Breast epithelium (tissue), 4 donors: ENCODE measurements around the gene ZNF747. TPM values are rescaled to one million over a fixed set of nuclear protein-coding genes. Genes with fewer than 3 reads are reported as not detected.

Experiments used
- DNase-seq, 2 donors: peaks; one replicate each; pipeline ENCODE4 v3.0.0-alpha.2; 2019; ENCODE audit warnings: low spot score in 2 of 2
- H3K27ac ChIP-seq, 2 donors: fragments of 200-600 bp; sonication (generic) in 1 of 2; one replicate each; pipeline ENCODE4 v1.5.1; 2016 to 2019; ENCODE audit warnings: mild to moderate bottlenecking in 1 of 2
- H3K27me3 ChIP-seq, 2 donors: fragments of 200-600 bp; sonication (generic) in 1 of 2; one replicate each; pipeline versions ENCODE4 v1.5.1 to v1.6.0; 2017 to 2019; ENCODE audit warnings: control low read depth in 1 of 2, mild to moderate bottlenecking in 1 of 2
- H3K36me3 ChIP-seq: fragments of 200-600 bp; one replicate; pipeline ENCODE4 v1.5.1; 2019
- H3K4me1 ChIP-seq, 2 donors: fragments of 200-600 bp; sonication (generic); one replicate each; pipeline ENCODE4 v1.5.1; 2016 to 2019; ENCODE audit warnings: control low read depth in 1 of 2
- H3K4me3 ChIP-seq, 3 donors: fragments of 200-600 bp; sonication (generic); 1 replicate in 2 of 3; 2 replicates in 1 of 3; pipeline ENCODE4 v1.5.1; 2016 to 2019; ENCODE audit warnings: mild to moderate bottlenecking in 3 of 3, moderate library complexity in 2 of 3
- H3K9me3 ChIP-seq, 2 donors: fragments of 200-600 bp; sonication (generic) in 1 of 2; one replicate each; pipeline ENCODE4 v1.5.1; 2016 to 2019; ENCODE audit warnings: control low read depth in 1 of 2
- POLR2A ChIP-seq: fragments of 450-650 bp; IDR thresholded peaks from one replicate; pipeline ENCODE4 v1.6.1; 2016; ENCODE audit warnings: antibody characterized with exemption, mild to moderate bottlenecking, moderate library complexity
- POLR2AphosphoS5 ChIP-seq, 3 donors: sonication (generic); formaldehyde crosslinking; IDR thresholded peaks; one replicate each; pipeline ENCODE4 v1.6.1; 2017; ENCODE audit warnings: antibody characterized with exemption in 3 of 3
- intact Hi-C: fragments of 100-400 bp; cut with DNase I; formaldehyde crosslinking; loops from one replicate; pipeline ENCODE4 v1.15.1; 2023; ENCODE audit warnings: low total_unique reads
- total RNA-seq, 3 donors: library from RNA; depleted of rRNA; stranded (reverse); fragments of >200 nt; gene quantifications; one replicate each; pipeline ENCODE4 v1.1.0, GENCODE V29; 2016
- TF ChIP-seq, protein P1 (sequence below), 3 donors: fragments of 450-650 bp; IDR thresholded peaks; one replicate each; pipeline ENCODE4 v1.5.1; 2016 to 2017; ENCODE audit warnings: antibody characterized with exemption in 3 of 3, mild to moderate bottlenecking in 3 of 3, moderate library complexity in 3 of 3

ZNF747 gene
- total RNA-seq, 3 donors from 2014 or later, result 10.7 to 14.7 (median 13.2) TPM

DNA sequence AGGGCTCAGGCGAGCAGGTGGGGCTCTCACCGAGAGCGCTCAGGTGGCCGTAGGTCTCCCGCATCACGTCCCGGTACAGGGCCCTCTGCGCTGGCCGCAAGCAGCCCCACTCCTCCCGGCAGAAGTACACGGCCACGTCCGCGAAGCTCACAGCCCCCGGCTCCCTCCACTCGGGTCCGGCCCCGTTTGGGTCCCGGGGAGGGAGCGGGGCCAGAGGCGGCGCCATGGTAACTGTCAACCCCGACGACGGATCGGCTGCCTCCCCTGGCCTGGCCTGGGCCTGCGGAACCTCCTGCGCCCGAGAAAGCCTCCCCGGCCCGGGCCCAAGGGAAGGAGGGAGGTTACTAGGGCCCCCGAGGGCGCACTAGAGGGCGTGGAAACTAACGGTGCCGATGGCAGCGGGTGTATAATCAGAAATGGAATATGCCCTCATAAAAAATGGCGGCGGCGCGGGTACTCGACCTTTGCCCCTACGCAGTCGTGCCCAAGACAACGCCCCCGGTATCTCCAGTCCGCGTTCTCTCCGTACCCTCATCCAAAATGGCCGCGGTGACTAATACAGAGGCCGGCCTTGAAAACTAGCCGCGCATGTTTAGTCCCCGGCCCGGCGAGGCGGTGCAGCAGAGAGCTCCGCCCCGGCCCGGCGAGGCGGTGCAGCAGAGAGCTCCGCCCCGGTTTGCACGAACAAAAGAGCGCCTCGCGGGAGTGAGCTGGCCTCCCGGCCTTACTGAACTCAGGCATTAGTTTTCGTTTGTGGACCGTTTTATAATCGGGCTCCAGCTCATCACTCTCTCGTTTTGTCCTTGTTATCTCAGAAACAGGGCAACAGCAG is 23.5 kb upstream of the ZNF747 start, which contains the start of gene ZNF764:
Gene ZNF764 (minus strand): TSS at position 418 of the 832 bp plus-strand sequence. CDS start 192 bp downstream, at position 226.
- peak within 1 kb of the TSS; percentile 94 to 97 for H3K27ac ChIP-seq
- intact Hi-C loops, result no loop called here

DNA sequence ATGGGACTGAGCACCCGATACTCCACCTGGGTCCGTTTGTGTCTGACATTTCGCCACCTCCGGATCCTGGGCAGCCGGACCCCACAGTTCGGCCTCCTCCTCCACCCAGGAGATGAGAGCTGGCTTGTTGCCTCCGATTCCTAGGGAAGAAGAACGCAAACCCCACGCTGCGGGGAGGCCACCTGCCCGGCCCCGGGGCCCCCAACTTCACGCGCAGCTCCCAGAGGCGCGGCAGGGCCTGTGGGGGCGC is 23.0 kb upstream of the ZNF747 start:
- Histone ChIP-seq H3K9me3 (no peaks in the 10 kb centered on the region), H3K4me3 (peak overlapping the region; percentile 83 to 89 (median 87)), H3K36me3 (peaks cover 7% of the 10 kb centered on the region), H3K27me3 (no peaks in the 10 kb centered on the region), H3K27ac (peak overlapping the region; percentile 94 to 97), H3K4me1 (no peaks in the 10 kb centered on the region)
- DNase-seq, result no peak
- no peak for TF ChIP-seq POLR2A
- TF ChIP-seq, protein P1, sequence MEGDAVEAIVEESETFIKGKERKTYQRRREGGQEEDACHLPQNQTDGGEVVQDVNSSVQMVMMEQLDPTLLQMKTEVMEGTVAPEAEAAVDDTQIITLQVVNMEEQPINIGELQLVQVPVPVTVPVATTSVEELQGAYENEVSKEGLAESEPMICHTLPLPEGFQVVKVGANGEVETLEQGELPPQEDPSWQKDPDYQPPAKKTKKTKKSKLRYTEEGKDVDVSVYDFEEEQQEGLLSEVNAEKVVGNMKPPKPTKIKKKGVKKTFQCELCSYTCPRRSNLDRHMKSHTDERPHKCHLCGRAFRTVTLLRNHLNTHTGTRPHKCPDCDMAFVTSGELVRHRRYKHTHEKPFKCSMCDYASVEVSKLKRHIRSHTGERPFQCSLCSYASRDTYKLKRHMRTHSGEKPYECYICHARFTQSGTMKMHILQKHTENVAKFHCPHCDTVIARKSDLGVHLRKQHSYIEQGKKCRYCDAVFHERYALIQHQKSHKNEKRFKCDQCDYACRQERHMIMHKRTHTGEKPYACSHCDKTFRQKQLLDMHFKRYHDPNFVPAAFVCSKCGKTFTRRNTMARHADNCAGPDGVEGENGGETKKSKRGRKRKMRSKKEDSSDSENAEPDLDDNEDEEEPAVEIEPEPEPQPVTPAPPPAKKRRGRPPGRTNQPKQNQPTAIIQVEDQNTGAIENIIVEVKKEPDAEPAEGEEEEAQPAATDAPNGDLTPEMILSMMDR (IDR thresholded peaks at IDR 0.05), result no peak
- no peak for TF ChIP-seq POLR2AphosphoS5 (IDR thresholded peaks at IDR 0.05)
- intact Hi-C loops, result no loop called here

More for the DNA sequence above, 23.5 kb upstream of the ZNF747 start, which contains the start of gene ZNF764:
- H3K36me3 ChIP-seq, result peaks cover 7% of the 10 kb centered on the region
- no peaks in the 10 kb centered on the region for H3K4me1 ChIP-seq
- no peak for TF ChIP-seq POLR2A
- peak; percentile 62 to 79 (median 64) for TF ChIP-seq POLR2AphosphoS5 (IDR thresholded peaks at IDR 0.05)
- H3K4me3 ChIP-seq, result peak within 1 kb of the TSS; percentile 83 to 89 (median 87)
- H3K9me3 ChIP-seq, result no peaks in the 10 kb centered on the region
- H3K27me3 ChIP-seq, result no peaks in the 10 kb centered on the region
- peak; percentile 98 to 99 for DNase-seq

DNA sequence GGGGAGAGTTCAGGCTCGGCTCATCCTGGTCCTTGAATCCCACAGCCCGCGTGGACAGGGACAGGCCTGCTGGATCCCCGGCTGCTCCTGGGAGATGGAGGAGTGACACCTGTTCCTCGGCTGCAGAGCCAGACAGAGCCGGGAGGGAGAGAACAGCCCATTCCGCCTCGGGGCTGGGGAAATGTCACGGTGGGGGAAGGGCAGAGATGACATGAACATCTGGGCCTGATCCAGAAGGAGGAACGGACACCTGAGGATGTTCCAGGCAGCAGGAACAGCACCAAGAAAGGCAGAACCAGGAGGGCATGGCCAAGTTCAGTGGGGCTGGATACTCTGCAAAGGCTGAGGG is 21.4 kb upstream of the ZNF747 start:
- DNase-seq, result no peak
- H3K4me3 ChIP-seq, result no peak overlapping the region
- no peak overlapping the region for H3K27ac ChIP-seq
- intact Hi-C loops, result no loop called here
- no peaks in the 10 kb centered on the region for H3K27me3 ChIP-seq
- no peaks in the 10 kb centered on the region for H3K9me3 ChIP-seq
- peaks cover 7% of the 10 kb centered on the region for H3K36me3 ChIP-seq
- H3K4me1 ChIP-seq, result no peaks in the 10 kb centered on the region
- TF ChIP-seq POLR2AphosphoS5 (IDR thresholded peaks at IDR 0.05), result no peak
- TF ChIP-seq, protein P1 (IDR thresholded peaks at IDR 0.05), result no peak
- TF ChIP-seq POLR2A, result no peak

DNA sequence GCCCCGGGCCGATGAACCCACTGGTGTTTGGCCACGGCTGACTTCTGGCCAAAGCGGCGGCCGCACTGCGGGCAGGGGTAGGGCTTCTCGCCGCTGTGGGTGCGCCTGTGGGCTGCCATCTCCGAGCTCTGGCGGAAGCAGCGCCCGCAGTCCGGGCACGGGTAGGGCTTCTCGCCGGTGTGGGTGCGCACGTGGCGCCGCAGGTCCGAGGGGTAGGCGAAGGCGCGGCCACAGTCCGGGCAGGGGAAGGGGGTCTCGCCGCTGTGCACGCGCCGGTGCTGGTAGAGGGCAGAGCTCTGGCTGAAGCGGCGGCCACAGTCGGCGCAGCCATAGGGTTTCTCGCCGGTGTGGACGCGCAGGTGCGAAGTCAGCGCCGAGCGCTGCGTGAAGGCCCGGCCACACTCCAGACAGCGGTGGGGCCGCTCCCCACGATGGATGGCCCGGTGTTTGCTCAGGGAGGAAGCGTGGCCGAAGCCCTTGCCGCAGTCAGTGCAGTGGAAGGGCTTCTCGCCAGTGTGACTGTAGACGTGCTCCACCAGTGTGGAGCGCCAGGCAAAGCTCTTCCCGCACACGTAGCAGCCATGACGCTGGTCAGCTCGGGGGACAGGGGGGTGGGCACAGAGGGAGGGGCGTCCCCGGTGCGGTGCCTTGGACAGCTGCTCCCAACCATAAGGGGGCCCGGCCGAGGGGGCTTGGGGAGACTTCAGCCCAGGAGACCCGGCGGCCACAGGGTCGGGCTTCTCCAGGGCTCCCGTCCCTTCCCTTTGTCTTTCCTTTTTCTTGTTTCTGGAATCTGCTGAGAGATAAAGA is 20.9 kb upstream of the ZNF747 start:
- TF ChIP-seq, protein P1 (IDR thresholded peaks at IDR 0.05), result no peak
- TF ChIP-seq POLR2AphosphoS5 (IDR thresholded peaks at IDR 0.05), result no peak
- no peak for TF ChIP-seq POLR2A
- intact Hi-C loops, result loop anchor here (2.0 kb wide), 1 partner anchor 17 kb away; no protein-coding TSS in a partner anchor
- no peak overlapping the region for H3K4me3 ChIP-seq

DNA sequence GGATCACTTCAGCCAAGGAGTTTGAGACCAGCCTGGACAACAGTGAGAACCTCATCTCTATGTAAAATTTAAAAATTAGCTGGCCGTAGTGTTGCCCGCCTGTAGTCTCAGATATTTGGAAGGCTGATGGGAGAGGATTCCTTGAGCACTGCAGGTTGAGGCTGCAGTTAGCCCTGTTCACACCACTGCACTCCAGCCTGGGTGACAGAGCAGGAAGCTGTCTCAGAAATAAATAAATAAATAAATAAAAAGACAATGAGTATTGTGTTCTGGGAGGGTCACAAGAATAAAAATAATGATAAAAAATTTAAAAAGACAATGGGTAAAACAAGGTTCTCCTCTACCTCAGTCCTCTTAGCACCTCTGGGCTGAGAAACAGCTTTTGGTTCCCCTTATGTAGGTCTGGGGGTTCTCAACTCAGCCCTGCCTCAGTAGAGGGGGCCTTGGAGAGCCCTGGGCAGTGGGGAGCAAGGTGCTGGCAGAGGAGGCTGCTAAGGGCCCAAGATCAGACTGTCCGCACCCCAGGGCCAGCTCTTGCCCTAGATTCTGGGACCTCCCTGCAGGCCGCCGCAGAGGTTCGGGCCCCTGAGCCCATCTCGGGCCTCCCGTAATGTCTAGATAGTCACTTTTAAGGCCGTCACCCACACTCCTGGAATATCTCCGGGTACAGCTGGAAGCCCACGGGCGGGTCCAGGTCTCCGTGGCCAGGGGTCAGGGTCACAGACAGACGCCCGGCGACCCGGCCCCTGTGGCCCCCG is 20.1 kb upstream of the ZNF747 start:
- Histone ChIP-seq H3K4me3 (no peak overlapping the region), H3K4me1 (no peaks in the 10 kb centered on the region), H3K36me3 (peaks cover 7% of the 10 kb centered on the region), H3K27ac (no peak overlapping the region), H3K27me3 (no peaks in the 10 kb centered on the region), H3K9me3 (no peaks in the 10 kb centered on the region)
- TF ChIP-seq POLR2AphosphoS5 (IDR thresholded peaks at IDR 0.05) (no peak), POLR2A (no peak)
- TF ChIP-seq, protein P1 (IDR thresholded peaks at IDR 0.05), result no peak
- DNase-seq, result no peak
- intact Hi-C loops, result loop anchor here (2.0 kb wide), 1 partner anchor 16 kb away; no protein-coding TSS in a partner anchor

More for the DNA sequence above, 20.9 kb upstream of the ZNF747 start:
- no peak for DNase-seq
- no peaks in the 10 kb centered on the region for H3K9me3 ChIP-seq
- no peaks in the 10 kb centered on the region for H3K4me1 ChIP-seq
- no peaks in the 10 kb centered on the region for H3K27me3 ChIP-seq
- H3K36me3 ChIP-seq, result peaks cover 7% of the 10 kb centered on the region
- H3K27ac ChIP-seq, result no peak overlapping the region
